HG02970 (cell line): ENCODE data around the gene TNNC1.

ENCODE experiments used
- ATAC-seq: cut with Tn5 transposase; IDR thresholded peaks from one replicate; pipeline ENCODE4 v1.9.1; 2021; ENCODE audit warnings: mild to moderate bottlenecking, moderate library complexity, moderate number of reproducible peaks; ENCODE audit not compliant: unreplicated experiment, low FRiP score

Gene TNNC1

GRCh38 chr3:52458770-52459545 lies 5.1 kb upstream of the TNNC1 start:
- ATAC-seq, result no peak

- ATAC-seq, result no peak
Measured at GRCh38 chr3:52458031-52458760, 4.4 kb upstream of the TNNC1 start.

GRCh38 chr3:52456800-52457183 lies 3.0 kb upstream of the TNNC1 start:
- ATAC-seq, result no peak

GRCh38 chr3:52456169-52456799 lies 2.4 kb upstream of the TNNC1 start:
- no peak for ATAC-seq

- ATAC-seq, result peak; percentile 74
Measured at GRCh38 chr3:52455283-52456168, 1.7 kb upstream of the TNNC1 start, which contains the start of gene NISCH. NISCH (plus strand) TSS chr3:52455604; CDS start chr3:52455642, 38 bp downstream.

- peak; percentile 15 for ATAC-seq
Measured at GRCh38 chr3:52454938-52455282, 1.1 kb upstream of the TNNC1 start.

GRCh38 chr3:52454250-52454937 lies 553 bp upstream of the TNNC1 start:
- ATAC-seq, result no peak

- no peak for ATAC-seq
Measured at GRCh38 chr3:52452570-52453221, 1.1 kb downstream of the TNNC1 start.

- no peak for ATAC-seq
Measured at GRCh38 chr3:52452126-52452525, 1.7 kb downstream of the TNNC1 start.

GRCh38 chr3:52451237-52452083 lies 2.4 kb downstream of the TNNC1 start:
- no peak for ATAC-seq

GRCh38 chr3:52450489-52451236 lies 3.2 kb downstream of the TNNC1 start:
- ATAC-seq, result no peak

GRCh38 chr3:52447512-52448355 lies 6.1 kb downstream of the TNNC1 start:
- ATAC-seq, result no peak

- no peak for ATAC-seq
Measured at GRCh38 chr3:52446631-52447511, 7.0 kb downstream of the TNNC1 start.

- ATAC-seq, result no peak
Measured at GRCh38 chr3:52446042-52446441, 7.8 kb downstream of the TNNC1 start.

- ATAC-seq, result no peak
Measured at GRCh38 chr3:52444860-52445793, 8.7 kb downstream of the TNNC1 start, which contains the start of gene SEMA3G. SEMA3G (minus strand) TSS chr3:52445103; CDS start chr3:52445027, 76 bp downstream.
